Pancreas (tissue), 10 donors: ENCODE data around the gene MYL12B. TPM values are rescaled to one million over a fixed set of nuclear protein-coding genes. Genes with fewer than 3 reads are reported as not detected.

Source experiments
- ATAC-seq, 4 donors: fragments of 200-7000 bp; cut with Tn5 transposase; one replicate each; pipeline versions ENCODE4 v1.8.0 to v1.9.1; 2020; ENCODE audit warnings: mild to moderate bottlenecking in 4 of 4, moderate library complexity in 4 of 4
- DNase-seq, 6 donors: peaks; one replicate each; pipeline ENCODE4 v3.0.0-alpha.2; 2020
- FAIRE-seq: peaks from 2 replicates; lab custom pipeline; 2012; peaks lifted over from hg19 to GRCh38; lab: Jason Lieb, UNC
- H3K27ac ChIP-seq, 4 donors: fragments of 200-600 bp; sonication (generic); 1 replicate in 3 of 4; 2 replicates in 1 of 4; pipeline versions ENCODE4 v1.5.0 to v1.8.0; 2020
- H3K27me3 ChIP-seq, 4 donors: fragments of 200-600 bp; one replicate each; pipeline ENCODE4 v1.8.0; 2021
- H3K36me3 ChIP-seq, 3 donors: fragments of 200-600 bp; sonication (generic) in 1 of 3; one replicate each; pipeline versions ENCODE4 v1.5.0 to v1.8.0; 2020 to 2021
- H3K4me1 ChIP-seq, 3 donors: fragments of 200-600 bp; one replicate each; pipeline ENCODE4 v1.8.0; 2021
- H3K4me3 ChIP-seq, 4 donors: fragments of 200-600 bp; sonication (generic) in 2 of 4; one replicate each; pipeline versions ENCODE4 v1.5.0 to v1.8.0; 2020 to 2021
- H3K9me3 ChIP-seq, 4 donors: fragments of 200-600 bp; one replicate each; pipeline ENCODE4 v1.8.0; 2021
- CTCF ChIP-seq, 4 donors: fragments of 200-600 bp; sonication (generic) in 3 of 4; IDR thresholded peaks; one replicate each; pipeline versions ENCODE4 v1.5.0 to v1.8.0; 2021; ENCODE audit warnings: antibody characterized with exemption in 4 of 4
- WGBS, 2 donors: extraction: QIAGEN DNeasy Blood & Tissue Kit; methylation state at CpG; one replicate each; pipeline ENCODE4 v1.1.7; 2013; 5-methylcytosine and 5-hydroxymethylcytosine counted together
- intact Hi-C, 3 donors: fragments of 100-400 bp; cut with DNase I; formaldehyde crosslinking; loops; one replicate each; pipeline versions ENCODE4 v1.11.1 to v1.14.2; 2022
- polyA plus RNA-seq, 2 donors: library from polyadenylated mRNA; stranded (reverse); fragments of 200-250 nt; gene quantifications; one replicate each; pipeline ENCODE4 v1.2.3, GENCODE V29; 2013
- total RNA-seq, 6 donors: library from RNA; stranded (reverse); fragmentation: NEBNext Ultra II Directional in 4 of 6; extraction: Animal tissue kit (Norgen Biotek cat#: 25700) in 4 of 6; gene quantifications; one replicate each; pipeline versions ENCODE4 v1.2.1 to v1.2.4, GENCODE V29; 2021 to 2023
- donor health status: healthy with polysubstance abuse.
- donor health status: DM: no; HTN: no; CAD: no; lungs with moderate emphysema.
- donor health status: DM: no; HTN: no; CAD: no.
- donor health status: control.
- donor health status: control.
- donor health status: Bipolar disorder and iron deficiency.
- donor health status: DM: yes; HTN: yes; CAD: no.
- donor health status: DM: no; HTN: no; CAD: no.
- donor health status: DM: no; HTN: no; CAD: no.
- donor health status: DM: yes; HTN: yes; CAD: no.

The MYL12B gene
- total and polyA plus RNA-seq, 8 donors, result 63.0 to 208 (median 119) TPM

GRCh38 chr18:3263132-3263700 is 1.3 kb downstream of the MYL12B start:
- Histone ChIP-seq H3K36me3 (no peaks in the 10 kb centered on the region), H3K27ac (peak overlapping the region in 3 of 4 donors; percentile 98 to 100 (median 99)), H3K4me1 (peaks cover 12 to 55% (median 49%) of the 10 kb centered on the region in 3 donors), H3K4me3 (peak overlapping the region; percentile 81 to 91 (median 85)), H3K27me3 (no peaks in the 10 kb centered on the region), H3K9me3 (no peaks in the 10 kb centered on the region)
- intact Hi-C loops, result no loop called here
- ATAC-seq (no peak), FAIRE-seq (no peak), DNase-seq (no peak)
- TF ChIP-seq CTCF (IDR thresholded peaks at IDR 0.05), result no peak
- WGBS, 2 donors, result 10 to 13% methylated on average over 8 of the region's 8 CpGs

- FAIRE-seq, result no peak
- peaks cover 23 to 64% (median 61%) of the 10 kb centered on the region in 3 donors for H3K4me1 ChIP-seq
- no peak for ATAC-seq
- no peak for TF ChIP-seq CTCF (IDR thresholded peaks at IDR 0.05)
- H3K27me3 ChIP-seq, result no peaks in the 10 kb centered on the region
- intact Hi-C loops, result no loop called here
- H3K36me3 ChIP-seq, result no peaks in the 10 kb centered on the region
- no peak for DNase-seq
- no peaks in the 10 kb centered on the region for H3K9me3 ChIP-seq
- WGBS, 2 donors, result 55% methylated on average over 2 of the region's 2 CpGs
- H3K27ac ChIP-seq, result no peak overlapping the region
- H3K4me3 ChIP-seq, result peak overlapping the region in 1 of 4 donors; percentile 91
Measured at GRCh38 chr18:3264362-3264761, 2.4 kb downstream of the MYL12B start.

- DNase-seq (no peak), FAIRE-seq (no peak), ATAC-seq (no peak)
- intact Hi-C loops, result no loop called here
- Histone ChIP-seq H3K9me3 (no peaks in the 10 kb centered on the region), H3K4me1 (peaks cover 23 to 68% (median 67%) of the 10 kb centered on the region in 3 donors), H3K36me3 (no peaks in the 10 kb centered on the region), H3K27ac (peak overlapping the region in 1 of 4 donors; percentile 1), H3K4me3 (no peak overlapping the region), H3K27me3 (no peaks in the 10 kb centered on the region)
- WGBS, 2 donors, result 35 to 42% methylated on average over 3 of the region's 3 CpGs
- TF ChIP-seq CTCF (IDR thresholded peaks at IDR 0.05), result no peak
Measured at GRCh38 chr18:3265564-3266033, 3.7 kb downstream of the MYL12B start.

- TF ChIP-seq CTCF (IDR thresholded peaks at IDR 0.05), result no peak
- H3K27ac ChIP-seq, result no peak overlapping the region
- intact Hi-C loops, result no loop called here
- no peaks in the 10 kb centered on the region for H3K9me3 ChIP-seq
- no peaks in the 10 kb centered on the region for H3K27me3 ChIP-seq
- FAIRE-seq (no peak), DNase-seq (peak in 1 of 6 donors; percentile 29), ATAC-seq (no peak)
- H3K4me3 ChIP-seq, result no peak overlapping the region
- 40 to 47% methylated on average over 7 of the region's 7 CpGs for WGBS, 2 donors
- no peaks in the 10 kb centered on the region for H3K36me3 ChIP-seq
- peaks cover 23 to 65% (median 64%) of the 10 kb centered on the region in 3 donors for H3K4me1 ChIP-seq
Measured at GRCh38 chr18:3266062-3266608, 4.2 kb downstream of the MYL12B start.

- no peaks in the 10 kb centered on the region for H3K36me3 ChIP-seq
- FAIRE-seq (no peak), ATAC-seq (peak in 3 of 4 donors; percentile 43 to 54 (median 44)), DNase-seq (no peak)
- H3K4me1 ChIP-seq, result peaks cover 23 to 64% (median 61%) of the 10 kb centered on the region in 3 donors
- H3K27me3 ChIP-seq, result no peaks in the 10 kb centered on the region
- intact Hi-C loops, result no loop called here
- no peak overlapping the region for H3K4me3 ChIP-seq
- no peak overlapping the region for H3K27ac ChIP-seq
- no peaks in the 10 kb centered on the region for H3K9me3 ChIP-seq
- no peak for TF ChIP-seq CTCF (IDR thresholded peaks at IDR 0.05)
Measured at GRCh38 chr18:3268306-3268705, 6.4 kb downstream of the MYL12B start.
